ENCODE data around the gene GPATCH3. TPM values are rescaled to one million over a fixed set of nuclear protein-coding genes. Genes with fewer than 3 reads are reported as not detected.

Gene GPATCH3
- total and polyA plus RNA-seq, 2 of the 8 experiments (the other 6 are each of a cell fraction or from before 2014, with no cell fraction given), result 7.9 to 17.4 TPM

- TF ChIP-seq CHD7 (IDR thresholded peaks at IDR 0.05; ENCODE audit: insufficient replicate concordance, low read length) (no peak), TCF12 (IDR thresholded peaks at IDR 0.05; ENCODE audit: low read depth, low read length) (no peak)
Observed at GRCh38 chr1:26945728-26946127, 45.5 kb upstream of the GPATCH3 start (continued).

Measured in H1 (cell line).